H54 (cell line): ENCODE results near the gene RABGGTA.

Experiments used
- DNase-seq: peaks from one replicate; pipeline ENCODE4 v3.0.0; 2011; ENCODE audit warnings: low spot score, mixed read lengths; ENCODE audit not compliant: insufficient read length
- FAIRE-seq: peaks from 3 replicates; lab custom pipeline; 2011; peaks lifted over from hg19 to GRCh38; lab: Jason Lieb, UNC
- POLR2A ChIP-seq: IDR thresholded peaks from 2 replicates; pipeline ENCODE4 v1.6.1; 2011; ENCODE audit warnings: low read depth, mild to moderate bottlenecking, low read length

The RABGGTA gene

DNA sequence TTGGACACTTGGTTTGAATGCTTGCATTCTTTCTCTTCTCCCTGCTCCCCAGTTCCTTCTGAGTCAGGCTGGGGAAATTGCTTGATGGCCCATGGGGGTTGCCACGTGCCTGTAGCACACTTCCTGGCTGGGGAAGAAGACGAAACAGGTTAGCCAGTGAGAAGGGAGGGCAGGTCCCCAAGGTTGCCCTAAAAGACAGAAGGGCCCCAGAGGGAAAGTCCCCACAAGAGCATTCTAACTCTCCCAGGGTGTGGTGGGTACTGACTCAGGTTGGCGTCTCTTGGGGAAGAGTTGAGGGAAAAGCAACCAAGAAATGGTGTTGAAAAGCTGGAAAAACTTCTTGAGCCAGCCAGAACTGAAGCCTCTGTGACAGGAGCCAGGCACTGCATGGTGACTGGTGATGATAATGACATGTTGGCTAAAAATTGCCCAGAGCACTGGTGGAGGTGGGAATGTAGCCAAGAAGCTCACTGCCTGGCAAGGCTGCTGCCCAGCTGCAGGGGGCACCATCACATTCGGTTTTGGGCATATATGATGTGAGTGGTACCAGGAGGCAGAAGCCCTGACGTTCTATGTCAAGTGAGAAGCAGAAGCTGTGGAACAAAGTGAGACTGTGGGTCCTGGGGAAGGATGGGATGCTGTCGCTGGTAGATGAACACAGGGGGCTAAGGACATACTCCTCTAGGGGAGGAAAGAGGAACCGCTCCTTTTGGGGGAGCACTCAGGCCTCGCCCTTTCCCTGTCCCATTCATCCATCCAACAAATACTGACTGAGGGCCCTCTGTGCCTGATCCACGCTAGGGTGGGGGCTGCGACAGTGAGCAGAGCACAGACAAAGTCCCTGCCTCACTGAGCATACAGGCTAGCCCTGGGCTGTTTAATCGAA lies 8.1 kb upstream of the RABGGTA start:
- no peak for TF ChIP-seq POLR2A
- DNase-seq (no peak), FAIRE-seq (no peak)

DNA sequence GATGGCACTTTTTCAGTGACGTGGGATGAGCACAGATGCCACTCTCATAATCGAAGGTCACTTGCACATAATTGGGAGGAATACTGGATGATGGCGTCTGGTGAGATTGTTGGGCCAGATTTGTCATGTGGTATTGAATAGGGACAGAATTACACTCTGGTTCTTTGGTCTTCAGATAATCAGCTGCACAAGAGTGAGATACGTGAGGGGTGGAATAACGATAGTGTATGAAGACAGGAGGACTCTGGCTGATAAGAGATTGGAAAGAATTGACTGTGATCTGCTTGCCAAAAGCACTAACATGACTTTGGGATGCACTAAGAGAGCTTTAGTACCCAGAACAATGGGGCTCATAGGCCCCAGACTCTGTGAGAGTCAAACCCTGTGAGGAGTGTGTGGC lies 7.0 kb upstream of the RABGGTA start:
- DNase-seq (no peak), FAIRE-seq (no peak)
- TF ChIP-seq POLR2A: no peak

DNA sequence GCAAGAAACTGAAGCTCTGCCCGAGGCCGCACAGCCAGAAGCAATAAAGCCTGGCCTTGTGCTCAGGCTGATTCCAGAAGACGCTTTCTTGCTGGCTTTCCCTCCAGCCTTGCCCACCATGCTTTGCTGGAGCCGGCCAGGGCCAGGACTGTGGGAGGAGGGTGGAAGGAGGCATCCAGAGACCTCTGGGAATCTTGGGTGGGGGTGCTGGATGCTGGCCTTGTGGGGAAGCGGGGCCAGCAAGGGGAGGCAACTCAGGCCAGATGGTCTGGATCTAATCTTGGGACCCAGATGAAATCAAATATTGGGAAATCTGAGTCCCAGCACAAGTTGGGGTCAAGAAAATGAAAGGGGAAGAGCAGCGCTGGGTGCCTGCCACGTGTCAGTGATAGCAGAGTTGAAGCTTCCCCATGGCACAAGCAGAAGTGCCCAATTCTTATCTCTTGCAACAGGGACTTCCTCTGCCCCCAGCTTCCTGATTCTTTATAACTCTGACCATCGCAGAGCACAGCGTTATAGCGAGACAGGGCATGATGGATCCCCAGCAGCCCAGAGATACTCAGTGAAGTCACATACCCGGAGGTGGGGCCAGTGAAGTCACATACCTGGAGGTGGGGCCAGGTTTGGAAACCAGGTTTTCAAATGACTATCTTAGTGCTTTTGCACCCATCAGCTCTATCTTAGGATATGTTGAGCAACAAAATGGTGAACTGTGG lies 6.4 kb upstream of the RABGGTA start:
- no peak for TF ChIP-seq POLR2A
- FAIRE-seq: no peak
- DNase-seq: no peak

DNA sequence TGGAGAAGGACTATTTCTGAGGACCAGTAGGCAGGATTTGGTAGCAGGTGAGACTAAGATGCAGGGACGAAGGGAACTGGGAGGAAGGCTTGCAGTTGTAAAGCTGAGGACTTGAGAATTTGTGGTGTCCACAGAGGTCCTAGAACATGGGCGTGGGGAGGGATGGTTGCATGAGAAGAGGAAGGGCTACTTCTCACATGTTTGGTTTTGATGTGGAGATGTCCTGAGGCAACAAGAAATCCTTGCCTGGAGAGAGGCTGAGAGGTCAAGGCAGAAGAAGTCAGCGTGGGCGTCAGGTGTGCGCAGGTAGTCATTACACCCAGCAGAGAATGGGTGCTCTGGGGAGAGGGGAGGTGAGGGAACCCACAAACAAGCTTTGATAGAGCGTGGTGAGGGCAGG lies 5.7 kb upstream of the RABGGTA start:
- DNase-seq: no peak
- TF ChIP-seq POLR2A: no peak
- no peak for FAIRE-seq

DNA sequence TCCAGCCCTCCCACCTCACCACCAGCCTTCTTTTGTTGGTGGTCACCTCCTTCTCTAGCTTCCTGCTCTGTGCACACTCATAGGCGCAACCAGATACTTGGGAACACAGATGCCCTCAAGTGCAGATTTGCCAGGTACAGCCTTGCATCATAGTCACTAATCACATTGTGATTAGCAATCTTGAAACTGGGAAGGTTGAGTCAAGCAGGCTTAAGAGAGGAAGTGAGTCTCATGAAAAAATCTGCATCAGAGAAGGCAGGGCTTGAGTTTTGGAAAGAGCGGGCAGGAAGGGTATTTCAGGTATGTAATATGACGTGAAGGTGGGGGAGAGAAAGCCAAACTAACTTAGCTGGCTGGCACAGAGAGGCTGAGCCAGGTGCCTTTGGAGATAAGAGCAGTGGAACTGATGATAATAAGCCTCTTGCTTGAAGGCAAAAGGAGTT lies 2.7 kb upstream of the RABGGTA start:
- DNase-seq (no peak), FAIRE-seq (no peak)
- TF ChIP-seq POLR2A: no peak

DNA sequence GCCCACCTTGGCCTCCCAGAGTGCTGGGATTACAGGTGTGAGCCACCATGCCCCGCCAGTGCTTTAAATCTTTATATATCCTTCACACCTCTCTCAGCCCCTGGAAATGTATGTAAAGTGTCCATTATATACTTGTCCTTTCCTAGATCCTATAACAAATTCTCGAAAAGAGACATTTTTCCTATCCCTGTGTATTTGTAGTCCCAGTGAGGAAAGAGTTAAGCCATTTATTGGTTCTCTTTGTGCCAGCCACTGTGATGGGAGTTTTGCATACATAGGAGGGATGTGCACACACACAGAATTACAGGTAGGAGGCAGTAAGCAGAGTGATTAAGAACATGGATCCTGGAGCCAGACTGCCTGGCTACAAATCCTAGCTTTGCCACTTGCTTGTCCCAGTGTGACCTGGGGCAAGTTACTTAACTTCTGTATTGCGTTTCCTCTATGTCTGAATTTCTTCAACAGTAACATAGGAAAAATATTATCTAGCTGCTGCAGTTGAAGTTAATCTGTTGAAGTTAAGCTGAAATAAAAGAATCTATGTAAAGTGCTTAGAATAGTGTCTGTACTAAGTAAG lies 2.1 kb upstream of the RABGGTA start:
- no peak for FAIRE-seq
- no peak for DNase-seq
- TF ChIP-seq POLR2A: no peak

DNA sequence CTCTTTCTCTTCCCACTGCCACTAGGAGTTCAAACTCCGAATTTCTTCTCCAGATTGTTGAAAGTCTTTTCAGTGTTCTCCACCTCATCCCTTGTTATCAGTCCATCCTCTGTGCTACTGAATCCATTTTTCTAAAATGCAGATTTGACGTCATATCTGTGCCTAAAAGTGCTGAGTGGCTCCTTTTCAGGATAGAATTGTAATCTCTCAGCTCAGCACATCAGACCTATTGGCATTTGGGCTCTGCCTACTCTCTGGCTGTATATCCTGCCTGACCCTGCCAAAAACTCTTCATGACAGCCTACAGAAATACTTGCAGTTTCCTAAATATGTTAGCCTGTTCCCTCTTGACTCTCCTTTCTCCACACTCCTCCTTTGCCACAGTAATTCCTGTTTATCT lies 1.1 kb upstream of the RABGGTA start:
- no peak for FAIRE-seq
- TF ChIP-seq POLR2A: no peak

DNA sequence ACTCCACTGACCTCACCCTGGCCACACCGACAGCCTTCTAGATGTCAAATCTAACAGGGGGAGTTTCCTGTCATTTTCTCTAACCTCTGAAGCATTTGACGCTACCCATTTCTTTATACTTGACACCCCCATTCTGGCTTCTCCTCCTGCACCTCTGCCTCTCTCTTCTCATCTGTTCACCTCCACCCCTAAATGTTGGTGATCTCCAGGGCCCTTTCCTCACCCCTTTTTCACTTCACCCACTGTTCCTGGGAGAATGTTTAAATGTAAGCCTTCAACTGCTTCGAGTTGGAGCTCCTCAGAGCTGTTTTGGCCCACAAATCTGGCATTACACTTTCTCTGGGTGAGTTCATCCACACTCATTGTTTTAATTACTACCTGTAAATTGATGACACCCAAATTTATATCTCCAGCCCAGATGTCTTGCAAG lies 452 bp upstream of the RABGGTA start:
- no peak for TF ChIP-seq POLR2A
- FAIRE-seq: no peak
- peak; percentile 40 for DNase-seq

More for the DNA sequence above, 1.1 kb upstream of the RABGGTA start:
- no peak for DNase-seq

DNA sequence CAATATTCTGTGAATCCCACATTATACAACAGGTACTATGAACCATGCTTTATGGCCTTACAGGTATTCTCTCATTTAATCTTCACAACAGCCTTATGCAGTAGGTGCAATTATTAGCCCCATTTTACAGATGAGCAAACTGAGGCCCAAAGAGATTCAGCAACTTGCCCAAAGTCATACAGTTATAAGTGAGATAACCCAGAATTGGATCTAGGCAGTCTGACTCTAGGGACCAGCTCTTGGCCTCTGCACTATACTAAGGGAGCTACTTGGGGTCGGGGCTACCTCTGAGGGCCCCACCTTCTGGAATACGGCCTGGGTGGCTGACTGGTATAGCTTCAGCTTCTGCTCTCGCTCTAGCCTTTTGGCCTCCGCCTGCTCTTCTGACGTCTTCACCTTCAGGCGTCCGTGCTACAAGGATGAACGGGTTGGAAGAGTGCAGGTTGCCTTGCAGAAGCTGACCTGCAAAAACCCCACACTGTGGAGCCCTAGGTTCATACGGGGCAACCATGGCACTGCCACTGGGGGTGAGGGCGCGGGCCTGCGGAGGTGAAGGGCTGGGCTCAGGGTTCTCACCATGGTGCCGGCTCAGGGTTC lies 762 bp downstream of the RABGGTA start:
- FAIRE-seq (no peak), DNase-seq (no peak)
- TF ChIP-seq POLR2A: no peak

DNA sequence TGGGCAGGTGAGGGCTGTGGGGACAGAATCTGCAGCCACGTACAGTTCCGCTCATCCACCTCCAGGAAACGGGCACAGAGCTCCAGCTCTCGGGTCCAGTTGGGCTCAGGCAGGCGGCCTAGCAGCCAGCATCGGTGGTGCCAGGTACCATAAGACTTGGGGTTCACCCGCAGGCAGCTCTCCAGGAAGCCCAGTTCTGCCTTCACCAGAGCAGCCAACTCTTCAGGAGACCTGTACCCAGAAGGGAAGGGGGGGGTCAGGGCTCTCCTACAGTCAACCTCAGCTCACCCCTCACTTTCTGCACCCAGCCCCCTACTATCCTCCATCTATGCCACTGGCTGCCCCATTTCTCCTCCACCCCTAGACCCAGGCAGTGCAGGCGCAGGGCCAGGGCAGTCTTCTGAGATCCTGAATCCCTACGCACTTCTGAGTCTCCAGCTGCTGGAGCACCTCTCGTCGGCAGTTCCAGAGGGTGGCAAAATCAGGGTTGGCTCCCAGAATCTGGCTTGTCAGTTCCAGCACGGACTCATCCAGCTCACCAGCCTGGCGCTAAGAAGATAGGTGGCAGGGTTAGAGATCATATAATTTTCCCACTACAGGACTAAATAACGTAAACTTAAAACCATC lies 1.4 kb downstream of the RABGGTA start:
- TF ChIP-seq POLR2A: no peak
- no peak for DNase-seq
- FAIRE-seq: no peak

DNA sequence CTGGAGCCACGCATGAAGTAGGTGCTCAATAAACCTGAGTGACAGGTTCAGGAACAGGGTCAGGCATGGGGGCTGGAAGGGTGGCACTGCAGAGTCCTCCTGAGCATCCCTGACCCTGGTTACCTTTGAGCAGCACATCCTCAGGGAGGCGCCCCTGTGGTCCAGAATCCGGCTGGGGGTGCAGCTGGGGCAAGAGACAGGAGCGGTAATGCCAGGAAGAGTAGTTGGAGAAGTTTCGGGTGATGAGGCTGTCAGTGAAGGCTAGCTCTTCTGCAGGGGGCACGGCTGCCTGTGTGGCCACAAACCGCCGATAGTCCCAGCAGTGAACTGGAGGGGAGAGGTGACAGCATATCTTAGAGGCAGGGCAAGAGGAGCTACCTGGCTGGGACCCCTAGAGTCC lies 2.0 kb downstream of the RABGGTA start:
- no peak for FAIRE-seq
- TF ChIP-seq POLR2A: no peak
- DNase-seq: no peak

DNA sequence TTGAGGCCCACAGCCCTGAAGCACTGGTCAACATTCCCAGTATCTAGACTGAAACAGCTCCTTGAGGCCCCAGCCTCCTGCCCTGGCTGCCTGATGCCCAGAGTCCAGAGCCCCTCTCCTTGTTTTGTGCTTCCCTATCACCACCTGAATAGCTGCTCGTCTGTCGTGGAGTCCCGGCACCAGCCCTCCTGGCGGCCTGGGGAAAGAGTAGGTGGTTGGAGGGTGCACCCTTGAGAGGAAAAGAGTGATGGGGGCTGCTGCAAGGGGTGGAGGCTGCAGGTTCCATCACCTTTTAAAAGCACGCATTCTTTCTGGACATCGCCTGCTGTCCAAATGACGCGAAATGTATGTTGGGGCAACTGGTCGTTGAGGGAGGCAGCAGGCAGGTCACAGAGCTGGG lies 3.2 kb downstream of the RABGGTA start:
- TF ChIP-seq POLR2A: no peak
- DNase-seq (no peak), FAIRE-seq (no peak)

DNA sequence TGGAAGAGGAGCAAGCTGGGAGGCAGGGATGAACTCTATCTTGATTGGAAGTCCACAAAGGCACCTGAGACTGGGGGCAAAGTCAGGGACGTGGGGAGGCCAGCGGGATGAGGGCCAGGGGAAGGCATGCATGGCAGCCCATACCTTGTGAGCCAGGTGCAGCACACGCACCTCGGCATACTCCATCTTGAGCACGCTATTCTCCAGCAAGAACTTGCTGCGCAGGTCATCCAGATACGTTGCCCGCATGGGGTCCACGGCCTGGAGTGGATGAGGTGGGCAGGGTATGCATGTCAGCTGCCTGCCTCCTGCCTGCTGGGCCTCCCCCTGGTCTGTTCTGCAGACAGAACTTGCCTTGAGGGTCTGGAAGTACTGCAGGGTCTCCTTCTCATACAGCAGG lies 3.9 kb downstream of the RABGGTA start:
- no peak for FAIRE-seq
- no peak for DNase-seq
- TF ChIP-seq POLR2A: no peak
